NB4 (cell line): ENCODE measurements around the gene EXOC4.

Experiments
- MAX ChIP-seq: IDR thresholded peaks from 2 replicates; pipeline ENCODE4 v1.6.1; 2011; ENCODE audit warnings: low read depth, low read length
- MYC ChIP-seq: IDR thresholded peaks from 2 replicates; pipeline ENCODE4 v1.6.1; 2011; ENCODE audit warnings: low read depth, low read length
- POLR2A ChIP-seq: IDR thresholded peaks from 2 replicates; pipeline ENCODE4 v1.6.1; 2011; ENCODE audit warnings: mild to moderate bottlenecking; ENCODE audit not compliant: insufficient read length; ENCODE audit errors: extremely low read depth
- TF ChIP-seq, protein P1 (sequence below): IDR thresholded peaks from one replicate; pipeline ENCODE4 v1.5.1; 2012; ENCODE audit warnings: low read depth, low read length

GRCh38 chr7:133348250-133348649, 95.4 kb downstream of the EXOC4 start:
- TF ChIP-seq, protein P1, sequence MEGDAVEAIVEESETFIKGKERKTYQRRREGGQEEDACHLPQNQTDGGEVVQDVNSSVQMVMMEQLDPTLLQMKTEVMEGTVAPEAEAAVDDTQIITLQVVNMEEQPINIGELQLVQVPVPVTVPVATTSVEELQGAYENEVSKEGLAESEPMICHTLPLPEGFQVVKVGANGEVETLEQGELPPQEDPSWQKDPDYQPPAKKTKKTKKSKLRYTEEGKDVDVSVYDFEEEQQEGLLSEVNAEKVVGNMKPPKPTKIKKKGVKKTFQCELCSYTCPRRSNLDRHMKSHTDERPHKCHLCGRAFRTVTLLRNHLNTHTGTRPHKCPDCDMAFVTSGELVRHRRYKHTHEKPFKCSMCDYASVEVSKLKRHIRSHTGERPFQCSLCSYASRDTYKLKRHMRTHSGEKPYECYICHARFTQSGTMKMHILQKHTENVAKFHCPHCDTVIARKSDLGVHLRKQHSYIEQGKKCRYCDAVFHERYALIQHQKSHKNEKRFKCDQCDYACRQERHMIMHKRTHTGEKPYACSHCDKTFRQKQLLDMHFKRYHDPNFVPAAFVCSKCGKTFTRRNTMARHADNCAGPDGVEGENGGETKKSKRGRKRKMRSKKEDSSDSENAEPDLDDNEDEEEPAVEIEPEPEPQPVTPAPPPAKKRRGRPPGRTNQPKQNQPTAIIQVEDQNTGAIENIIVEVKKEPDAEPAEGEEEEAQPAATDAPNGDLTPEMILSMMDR: no peak
- no peak for TF ChIP-seq POLR2A
- no peak for TF ChIP-seq MAX
- no peak for TF ChIP-seq MYC
